ENCODE results near the gene L2HGDH. TPM values are rescaled to one million over a fixed set of nuclear protein-coding genes. Genes with fewer than 3 reads are reported as not detected.

The L2HGDH gene
- polyA plus RNA-seq, 3 donors = 0.11 to 0.86 (median 0.48) TPM

- Histone ChIP-seq H4K20me1 (ENCODE audit: insufficient read depth, low read length) (peaks cover 4% of the 10 kb centered on the region), H3K4me1 (ENCODE audit: control insufficient read depth in 1 of 2, insufficient read depth in 2 of 2, low read length in 2 of 2) (peaks cover 18 to 25% of the 10 kb centered on the region in 2 donors), H3K79me2 (ENCODE audit: insufficient read depth, low read length) (peaks cover 30% of the 10 kb centered on the region), H3K4me2 (replicated peaks; ENCODE audit: extremely low read depth, low read length, poor library complexity, severe bottlenecking) (no peak overlapping the region), H3K9me3 (replicated peaks in 1 of 2; ENCODE audit: control insufficient read depth in 1 of 2, insufficient read depth in 1 of 2, low read length in 2 of 2) (no peaks in the 10 kb centered on the region), H2AFZ (ENCODE audit: insufficient read depth, low read depth, low read length, poor library complexity, severe bottlenecking) (no peak overlapping the region), H3K27ac (ENCODE audit: low read depth in 1 of 2, low read length in 2 of 2) (no peak overlapping the region), H3K4me3 (replicated peaks in 1 of 3; ENCODE audit: low read depth in 2 of 3, low read length in 3 of 3) (no peak overlapping the region), H3K36me3 (replicated peaks in 1 of 2; ENCODE audit: control insufficient read depth in 1 of 2, insufficient read depth in 2 of 2, low read length in 2 of 2) (peaks cover 0 to 6% of the 10 kb centered on the region in 2 donors), H3K27me3 (ENCODE audit: control insufficient read depth in 2 of 2, insufficient read depth in 2 of 2, low read length in 2 of 2) (no peaks in the 10 kb centered on the region), H3K9ac (ENCODE audit: insufficient read depth, low read length, poor library complexity, severe bottlenecking) (no peak overlapping the region)
- DNase-seq = no peak
- Mint-ChIP-seq H3K27ac (no peak overlapping the region), H3K4me3 (no peak overlapping the region), H3K36me3 (peaks cover 5 to 12% of the 10 kb centered on the region in 2 donors), H3K4me1 (peaks cover 16% of the 10 kb centered on the region), H3K9me3 (peaks cover 0 to 6% (median 2%) of the 10 kb centered on the region in 7 donors), H3K27me3 (ENCODE audit: low read depth in 3 of 3) (peaks cover 0 to 3% (median 0%) of the 10 kb centered on the region in 3 donors)
- intact Hi-C loops (cut with micrococcal nuclease) = loop anchor here in 1 of 2 donors (5.0 to 10.0 kb wide), 2 partner anchors 76 to 222 kb away; partner anchors contain the start of genes MAP4K5 and SOS2
- no peak for TF ChIP-seq CTCF (IDR thresholded peaks at IDR 0.05)
- 100% methylated on average over 2 of the region's 4 CpGs for WGBS (ENCODE audit: insufficient coverage)
Measured at GRCh38 chr14:50310445-50310844, 1.6 kb downstream of the L2HGDH start.

- Mint-ChIP-seq H3K36me3 (peaks cover 0 to 2% of the 10 kb centered on the region in 2 donors), H3K4me3 (no peak overlapping the region), H3K27ac (no peak overlapping the region), H3K27me3 (ENCODE audit: low read depth in 3 of 3) (peaks cover 0 to 3% (median 0%) of the 10 kb centered on the region in 3 donors), H3K4me1 (peaks cover 18% of the 10 kb centered on the region), H3K9me3 (no peaks in the 10 kb centered on the region)
- Histone ChIP-seq H3K36me3 (replicated peaks in 1 of 2; ENCODE audit: control insufficient read depth in 1 of 2, insufficient read depth in 2 of 2, low read length in 2 of 2) (no peaks in the 10 kb centered on the region), H3K4me3 (replicated peaks in 1 of 3; ENCODE audit: low read depth in 2 of 3, low read length in 3 of 3) (no peak overlapping the region), H3K4me1 (ENCODE audit: control insufficient read depth in 1 of 2, insufficient read depth in 2 of 2, low read length in 2 of 2) (peaks cover 17 to 34% of the 10 kb centered on the region in 2 donors), H3K79me2 (ENCODE audit: insufficient read depth, low read length) (peaks cover 18% of the 10 kb centered on the region), H4K20me1 (ENCODE audit: insufficient read depth, low read length) (peaks cover 4% of the 10 kb centered on the region), H2AFZ (ENCODE audit: insufficient read depth, low read depth, low read length, poor library complexity, severe bottlenecking) (no peak overlapping the region), H3K4me2 (replicated peaks; ENCODE audit: extremely low read depth, low read length, poor library complexity, severe bottlenecking) (no peak overlapping the region), H3K9me3 (replicated peaks in 1 of 2; ENCODE audit: control insufficient read depth in 1 of 2, insufficient read depth in 1 of 2, low read length in 2 of 2) (no peaks in the 10 kb centered on the region), H3K27ac (ENCODE audit: low read depth in 1 of 2, low read length in 2 of 2) (no peak overlapping the region), H3K27me3 (ENCODE audit: control insufficient read depth in 2 of 2, insufficient read depth in 2 of 2, low read length in 2 of 2) (no peaks in the 10 kb centered on the region), H3K9ac (ENCODE audit: insufficient read depth, low read length, poor library complexity, severe bottlenecking) (no peak overlapping the region)
- no peak for DNase-seq
- no peak for TF ChIP-seq CTCF (IDR thresholded peaks at IDR 0.05)
- intact Hi-C loops (cut with micrococcal nuclease) = no loop called here
- WGBS (ENCODE audit: insufficient coverage) = no CpG with 5 or more reads among the region's 4 CpGs
Measured at GRCh38 chr14:50308363-50308915, 3.6 kb downstream of the L2HGDH start.
